PC-3 (cell line): Measurements from ENCODE around the gene CYLD. TPM values are rescaled to one million over a fixed set of nuclear protein-coding genes. Genes with fewer than 3 reads are reported as not detected.
A peak's percentile ranks its signal among the peaks of the same experiment; 100 is the strongest.

Experiments
- ATAC-seq: fragments of 200-7000 bp; cut with Tn5 transposase; 2 replicates; pipeline ENCODE4 v1.9.1; 2020; ENCODE audit warnings: mild to moderate bottlenecking, moderate library complexity
- BruUV-seq: library from RNA; stranded (reverse); fragments of 400-500 nt; replicated peaks from 2 replicates; lab custom pipeline; 2021; lab: Mats Ljungman, UMichigan
- CTCF ChIA-PET: fragments of 300-600 bp; sonication (Branson Sonifier 250); formaldehyde crosslinking; loops from one replicate; lab custom pipeline; 2022; ENCODE audit warnings: antibody characterized with exemption; lab: Charles Lee
- POLR2A ChIA-PET: fragments of 300-600 bp; sonication (Branson Sonifier 250); formaldehyde crosslinking; loops from one replicate; lab custom pipeline; 2022; ENCODE audit warnings: antibody characterized with exemption; ENCODE audit not compliant: unreplicated experiment; lab: Charles Lee
- DNase-seq: peaks from one replicate; pipeline ENCODE4 v3.0.0-alpha.2; 2015
- H2AFZ ChIP-seq: fragments of 300-600 bp; sonication (generic); 2 replicates; pipeline ENCODE4 v1.6.0; 2016; ENCODE audit warnings: antibody characterized with exemption, low read length
- H3F3A ChIP-seq: fragments of 300-600 bp; sonication (generic); one replicate; pipeline ENCODE4 v1.6.0; 2017; ENCODE audit warnings: antibody characterized with exemption, low read length, control low read depth, mild to moderate bottlenecking; ENCODE audit not compliant: unreplicated experiment
- H3K27ac ChIP-seq: fragments of 300-600 bp; sonication (generic); 2 replicates; pipeline ENCODE4 v1.5.1; 2016; ENCODE audit warnings: mild to moderate bottlenecking, low read length
- H3K27me3 ChIP-seq: fragments of 300-600 bp; sonication (generic); 2 replicates; pipeline ENCODE4 v1.6.1; 2016; ENCODE audit warnings: low read length, mixed read lengths
- H3K36me3 ChIP-seq: fragments of 300-600 bp; sonication (generic); 2 replicates; pipeline ENCODE4 v1.6.1; 2016; ENCODE audit warnings: low read depth, mixed run types, low read length, mixed read lengths
- H3K4me1 ChIP-seq: fragments of 300-600 bp; sonication (generic); 2 replicates; pipeline ENCODE4 v1.5.1; 2016; ENCODE audit warnings: low read length; ENCODE audit not compliant: insufficient read depth
- H3K4me2 ChIP-seq: fragments of 300-600 bp; sonication (generic); 2 replicates; pipeline ENCODE4 v1.6.0; 2016; ENCODE audit warnings: low read length
- H3K4me3 ChIP-seq: fragments of 300-600 bp; sonication (generic); 2 replicates; pipeline ENCODE4 v1.5.1; 2016; ENCODE audit warnings: mild to moderate bottlenecking, low read length, mixed read lengths
- H3K79me2 ChIP-seq: fragments of 300-600 bp; sonication (generic); 2 replicates; pipeline ENCODE4 v1.6.1; 2017; ENCODE audit warnings: low read length, mixed read lengths
- H3K9ac ChIP-seq: fragments of 300-600 bp; sonication (generic); 2 replicates; pipeline ENCODE4 v1.6.0; 2016; ENCODE audit warnings: mild to moderate bottlenecking, low read length
- H3K9me2 ChIP-seq: fragments of 300-600 bp; sonication (generic); replicated peaks from 2 replicates; pipeline ENCODE4 v1.6.1; 2016; ENCODE audit warnings: mixed run types, low read length, mixed read lengths
- H3K9me3 ChIP-seq: fragments of 300-600 bp; sonication (generic); 2 replicates; pipeline ENCODE4 v1.6.1; 2016; ENCODE audit warnings: low read length, mixed read lengths
- H4K20me1 ChIP-seq: fragments of 300-600 bp; sonication (generic); 2 replicates; pipeline ENCODE4 v1.6.1; 2016; ENCODE audit warnings: low read length, mixed read lengths
- CTCF ChIP-seq: fragments of 300-600 bp; sonication (generic); conservative IDR thresholded peaks from 2 replicates; pipeline ENCODE4 v1.5.1; 2017; ENCODE audit warnings: antibody characterized with exemption, low read depth, mild to moderate bottlenecking, low read length
- EZH2 ChIP-seq: fragments of 300-600 bp; sonication (generic); IDR thresholded peaks from one replicate; pipeline ENCODE4 v1.6.1; 2017; ENCODE audit warnings: antibody characterized with exemption, mild to moderate bottlenecking, low read length; ENCODE audit not compliant: unreplicated experiment
- EZH2phosphoT487 ChIP-seq: fragments of 300-600 bp; sonication (generic); IDR thresholded peaks from 2 replicates; pipeline ENCODE4 v1.6.1; 2018; ENCODE audit warnings: mild to moderate bottlenecking, antibody characterized with exemption, low read length, borderline replicate concordance
- intact Hi-C: fragments of 100-400 bp; cut with micrococcal nuclease; formaldehyde crosslinking; loops from 2 replicates; pipeline ENCODE4 v1.9.0; 2023
- total RNA-seq: library from RNA; depleted of rRNA; stranded (reverse); fragments of >200 nt; gene quantifications from 2 replicates; pipeline ENCODE4 v1.2.3, GENCODE V29; 2014

Gene CYLD
- total RNA-seq, 1 experiment from 2014 or later: 8.6 TPM

GRCh38 chr16:50717494-50717893, 24.4 kb upstream of the CYLD start:
- H3F3A ChIP-seq: no peaks in the 10 kb centered on the region
- TF ChIP-seq EZH2 (no peak), CTCF (no peak), EZH2phosphoT487 (no peak)
- DNase-seq (no peak), ATAC-seq (no peak)
- CTCF ChIA-PET: no interaction called here
- no peak overlapping the region for H3K4me2 ChIP-seq
- H3K4me3 ChIP-seq: no peak overlapping the region
- no peaks in the 10 kb centered on the region for H3K9me3 ChIP-seq
- no peaks in the 10 kb centered on the region for H4K20me1 ChIP-seq
- no peak overlapping the region for H3K27ac ChIP-seq
- H2AFZ ChIP-seq: no peak overlapping the region
- POLR2A ChIA-PET: no interaction called here
- intact Hi-C loops: no loop called here
- no peaks in the 10 kb centered on the region for H3K27me3 ChIP-seq
- H3K4me1 ChIP-seq: peaks cover 11% of the 10 kb centered on the region
- no peaks in the 10 kb centered on the region for H3K9me2 ChIP-seq
- no peaks in the 10 kb centered on the region for H3K79me2 ChIP-seq
- H3K36me3 ChIP-seq: no peaks in the 10 kb centered on the region
- BruUV-seq: no TSS peak
- no peak overlapping the region for H3K9ac ChIP-seq

- Histone ChIP-seq H2AFZ (no peak overlapping the region), H3K27ac (no peak overlapping the region), H4K20me1 (no peaks in the 10 kb centered on the region), H3K36me3 (no peaks in the 10 kb centered on the region), H3K4me1 (peaks cover 11% of the 10 kb centered on the region), H3K27me3 (no peaks in the 10 kb centered on the region), H3F3A (no peaks in the 10 kb centered on the region), H3K4me2 (no peak overlapping the region), H3K79me2 (no peaks in the 10 kb centered on the region), H3K4me3 (no peak overlapping the region), H3K9me2 (no peaks in the 10 kb centered on the region), H3K9me3 (no peaks in the 10 kb centered on the region), H3K9ac (no peak overlapping the region)
- CTCF ChIA-PET: no interaction called here
- no peak for TF ChIP-seq EZH2
- no peak for TF ChIP-seq EZH2phosphoT487
- no peak for TF ChIP-seq CTCF
- no TSS peak for BruUV-seq
- ATAC-seq: no peak
- no peak for DNase-seq
- intact Hi-C loops: no loop called here
- POLR2A ChIA-PET: no interaction called here
These were observed 23.7 kb upstream of the CYLD start for GRCh38 chr16:50718061-50718760.

- CTCF ChIA-PET: no interaction called here
- Histone ChIP-seq H4K20me1 (no peaks in the 10 kb centered on the region), H3K79me2 (no peaks in the 10 kb centered on the region), H2AFZ (peak overlapping the region; percentile 61), H3K9ac (no peak overlapping the region), H3K4me3 (peak overlapping the region; percentile 55), H3K27ac (no peak overlapping the region), H3K9me2 (no peaks in the 10 kb centered on the region), H3K4me1 (peaks cover 11% of the 10 kb centered on the region), H3K27me3 (no peaks in the 10 kb centered on the region), H3K9me3 (no peaks in the 10 kb centered on the region), H3F3A (no peaks in the 10 kb centered on the region), H3K36me3 (no peaks in the 10 kb centered on the region), H3K4me2 (peak overlapping the region; percentile 77)
- intact Hi-C loops: no loop called here
- peak; percentile 68 for DNase-seq
- POLR2A ChIA-PET: no interaction called here
- ATAC-seq: peak; percentile 56
- no peak for TF ChIP-seq EZH2
- TF ChIP-seq EZH2phosphoT487: no peak
- no peak for TF ChIP-seq CTCF
- no TSS peak for BruUV-seq
These were observed 23.0 kb upstream of the CYLD start for GRCh38 chr16:50718761-50719400.
